Astrocyte of the spinal cord (primary cell): ENCODE data around the gene KLHL18.

Experiments used
- DNase-seq: peaks from one replicate; pipeline ENCODE4 v3.0.0; 2011; ENCODE audit warnings: low read depth, low spot score
- H3K4me3 ChIP-seq: 2 replicates; pipeline ENCODE4 v1.5.1; 2011; ENCODE audit warnings: low read depth, mild to moderate bottlenecking, low read length, moderate library complexity
- in situ Hi-C: cut with HindIII; loops from 2 replicates; pipeline ENCODE4 v1.10.0; 2017; ENCODE audit warnings: low sequenced_read_pairs
- TF ChIP-seq, protein P1 (sequence below): IDR thresholded peaks from 2 replicates; pipeline ENCODE4 v1.5.1; 2012; ENCODE audit warnings: low read depth, mild to moderate bottlenecking, low read length, inconsistent platforms

Gene KLHL18

DNA sequence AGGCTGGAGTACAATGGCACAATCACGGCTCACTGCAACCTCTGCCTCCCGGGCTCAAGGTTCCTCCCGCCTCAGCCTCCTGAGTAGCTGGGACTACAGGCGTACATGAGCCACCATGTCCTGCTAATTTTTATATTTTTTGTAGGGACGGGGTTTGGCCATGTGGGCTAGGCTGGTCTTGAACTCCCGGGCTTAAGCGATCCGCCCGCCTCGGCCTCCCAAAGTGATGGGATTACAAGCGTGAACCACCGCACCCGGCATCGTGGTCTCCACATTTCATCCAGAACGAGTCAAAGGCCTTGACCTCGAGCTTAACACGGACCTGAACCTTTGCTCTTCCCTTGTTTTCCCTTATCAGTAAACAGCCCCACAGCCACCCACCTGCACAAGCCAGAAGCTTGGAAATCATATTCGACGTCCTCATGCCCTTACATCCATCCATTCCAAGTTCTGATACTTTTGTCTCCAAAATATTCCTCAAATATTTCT is 96.7 kb downstream of the KLHL18 start:
- TF ChIP-seq, protein P1, sequence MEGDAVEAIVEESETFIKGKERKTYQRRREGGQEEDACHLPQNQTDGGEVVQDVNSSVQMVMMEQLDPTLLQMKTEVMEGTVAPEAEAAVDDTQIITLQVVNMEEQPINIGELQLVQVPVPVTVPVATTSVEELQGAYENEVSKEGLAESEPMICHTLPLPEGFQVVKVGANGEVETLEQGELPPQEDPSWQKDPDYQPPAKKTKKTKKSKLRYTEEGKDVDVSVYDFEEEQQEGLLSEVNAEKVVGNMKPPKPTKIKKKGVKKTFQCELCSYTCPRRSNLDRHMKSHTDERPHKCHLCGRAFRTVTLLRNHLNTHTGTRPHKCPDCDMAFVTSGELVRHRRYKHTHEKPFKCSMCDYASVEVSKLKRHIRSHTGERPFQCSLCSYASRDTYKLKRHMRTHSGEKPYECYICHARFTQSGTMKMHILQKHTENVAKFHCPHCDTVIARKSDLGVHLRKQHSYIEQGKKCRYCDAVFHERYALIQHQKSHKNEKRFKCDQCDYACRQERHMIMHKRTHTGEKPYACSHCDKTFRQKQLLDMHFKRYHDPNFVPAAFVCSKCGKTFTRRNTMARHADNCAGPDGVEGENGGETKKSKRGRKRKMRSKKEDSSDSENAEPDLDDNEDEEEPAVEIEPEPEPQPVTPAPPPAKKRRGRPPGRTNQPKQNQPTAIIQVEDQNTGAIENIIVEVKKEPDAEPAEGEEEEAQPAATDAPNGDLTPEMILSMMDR, result no peak
- in situ Hi-C loops, result no loop called here
- peak overlapping the region; percentile 91 for H3K4me3 ChIP-seq
- DNase-seq, result no peak

GRCh38 chr3:47380026-47380600 is 97.4 kb downstream of the KLHL18 start:
- H3K4me3 ChIP-seq, result peak overlapping the region; percentile 91
- TF ChIP-seq, protein P1, result peak; percentile 1
- no peak for DNase-seq
- in situ Hi-C loops, result no loop called here

DNA sequence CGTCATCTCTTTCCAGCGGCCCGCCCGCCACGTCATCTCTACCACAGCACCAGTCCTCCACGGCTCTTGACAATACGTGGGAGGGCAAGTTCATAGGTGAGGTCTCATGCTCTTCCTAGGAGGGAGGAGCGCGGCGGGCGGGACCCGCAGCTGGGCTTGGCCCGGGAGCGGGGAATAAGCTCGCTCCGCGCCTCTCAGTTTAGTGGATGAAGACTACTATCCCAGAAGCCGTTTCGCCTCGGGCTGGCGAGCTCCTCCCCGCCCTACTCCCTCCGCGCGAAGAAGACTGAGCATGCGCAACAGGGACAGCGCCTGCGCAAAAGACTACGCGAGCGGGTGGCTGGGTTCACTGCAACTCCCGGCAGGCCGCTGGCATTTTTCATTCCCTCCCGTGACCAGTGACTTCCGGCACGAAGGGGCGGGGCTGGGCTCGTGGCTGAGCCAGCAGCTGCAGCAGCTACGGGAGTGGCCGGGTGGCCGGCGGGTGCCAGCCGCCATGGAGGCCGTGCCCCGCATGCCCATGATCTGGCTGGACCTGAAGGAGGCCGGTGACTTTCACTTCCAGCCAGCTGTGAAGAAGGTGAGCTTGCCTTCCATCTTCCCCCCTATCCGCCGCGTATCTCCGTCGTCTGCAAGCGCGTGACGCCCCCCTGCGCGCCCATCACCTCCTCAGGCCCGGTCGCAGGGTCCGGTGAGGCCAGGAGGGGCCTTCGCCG is 98.0 kb downstream of the KLHL18 start, which contains the start of gene PTPN23:
TSS of gene PTPN23 (plus strand) at position 421 of the 716 bp plus-strand sequence. CDS start at position 497, 76 bp downstream.
- in situ Hi-C loops, result no loop called here

GRCh38 chr3:47381317-47382157 is 98.8 kb downstream of the KLHL18 start:
- peak; percentile 91 for DNase-seq
- H3K4me3 ChIP-seq, result peak overlapping the region; percentile 91
- TF ChIP-seq, protein P1, result no peak
- in situ Hi-C loops, result no loop called here

More for the DNA sequence above, 98.0 kb downstream of the KLHL18 start, which contains the start of gene PTPN23:
- TF ChIP-seq, protein P1, result no peak
- DNase-seq, result peak; percentile 99
- H3K4me3 ChIP-seq, result peak within 1 kb of the TSS; percentile 91

GRCh38 chr3:47384425-47384824 is 101.7 kb downstream of the KLHL18 start:
- H3K4me3 ChIP-seq, result no peak overlapping the region
- in situ Hi-C loops, result no loop called here
- TF ChIP-seq, protein P1, result no peak
- no peak for DNase-seq

DNA sequence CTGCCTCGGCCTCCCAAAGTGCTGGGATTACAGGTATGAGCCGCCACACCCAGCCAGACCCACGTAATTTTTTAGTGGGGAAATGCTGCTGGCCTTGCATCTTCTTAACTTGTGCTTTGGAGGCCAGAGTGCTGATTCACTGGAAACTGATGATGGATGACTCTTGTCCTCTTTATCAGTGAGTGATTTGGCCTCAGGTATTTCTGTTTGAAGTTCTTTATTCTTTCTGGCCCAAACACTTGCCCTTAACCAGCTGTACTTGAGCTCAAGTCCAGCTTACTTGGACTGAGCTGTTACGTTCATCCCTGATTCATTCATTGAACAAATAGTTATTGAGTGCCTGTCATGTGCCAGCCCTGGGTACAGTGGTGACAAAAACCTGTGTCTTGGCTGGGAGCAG is 102.3 kb downstream of the KLHL18 start:
- H3K4me3 ChIP-seq, result no peak overlapping the region
- in situ Hi-C loops, result no loop called here
- DNase-seq, result no peak
- TF ChIP-seq, protein P1, result no peak
